GM13977 (cell line): ENCODE results near the gene STMND1.
"Not testable (repeated sequence)": the region's sequence is repeated elsewhere in the genome, so short reads cannot be mapped to it uniquely, and the experiment has no call there.

Source experiments
- DNase-seq: peaks from one replicate; pipeline ENCODE4 v3.0.0; 2012; ENCODE audit warnings: low spot score
- CTCF ChIP-seq: IDR thresholded peaks from 2 replicates; pipeline ENCODE4 v1.5.1; 2012; ENCODE audit warnings: mild to moderate bottlenecking, control low read depth; ENCODE audit not compliant: insufficient read depth; ENCODE audit errors: extremely low read depth, missing control alignments
- in situ Hi-C: fragments of 300-500 bp; cut with MboI; formaldehyde crosslinking; loops from one replicate; pipeline ENCODE4 v1.12.0; 2022; ENCODE audit warnings: low sequenced_read_pairs, low pct_unique_long_range_greater_than_20kb, mixed read lengths, inconsistent platforms; ENCODE audit not compliant: unreplicated experiment

Gene STMND1

GRCh38 chr6:17062871-17063440 lies 38.9 kb upstream of the STMND1 start:
- TF ChIP-seq CTCF, result no peak
- in situ Hi-C loops, result no loop called here
- no peak for DNase-seq

GRCh38 chr6:17064975-17065374 lies 36.9 kb upstream of the STMND1 start:
- in situ Hi-C loops, result no loop called here
- TF ChIP-seq CTCF, result no peak
- no peak for DNase-seq

GRCh38 chr6:17066610-17067009 lies 35.2 kb upstream of the STMND1 start:
- in situ Hi-C loops, result no loop called here
- no peak for DNase-seq
- no peak for TF ChIP-seq CTCF

GRCh38 chr6:17068972-17069371 lies 32.9 kb upstream of the STMND1 start:
- in situ Hi-C loops, DNase-seq: not testable (repeated sequence)

- DNase-seq, in situ Hi-C loops: not testable (repeated sequence)
Observed at GRCh38 chr6:17070400-17070799, 31.4 kb upstream of the STMND1 start.

- DNase-seq, result not testable (repeated sequence)
Observed at GRCh38 chr6:17073596-17073995, 28.3 kb upstream of the STMND1 start.

GRCh38 chr6:17081273-17081672 lies 20.6 kb upstream of the STMND1 start:
- TF ChIP-seq CTCF, result no peak
- in situ Hi-C loops, result loop anchor here (25.0 kb wide), 1 partner anchor 744 kb away; no protein-coding TSS in a partner anchor

More at GRCh38 chr6:17073596-17073995, 28.3 kb upstream of the STMND1 start:
- in situ Hi-C loops, result not testable (repeated sequence)

GRCh38 chr6:17081860-17082508 lies 19.9 kb upstream of the STMND1 start:
- in situ Hi-C loops, result loop anchor here (25.0 kb wide), 1 partner anchor 745 kb away; no protein-coding TSS in a partner anchor

More at GRCh38 chr6:17081273-17081672, 20.6 kb upstream of the STMND1 start:
- DNase-seq, result no peak

More at GRCh38 chr6:17081860-17082508, 19.9 kb upstream of the STMND1 start:
- TF ChIP-seq CTCF, result no peak
- DNase-seq, result no peak
